ENCODE measurements around the gene PGAP6. TPM values are rescaled to one million over a fixed set of nuclear protein-coding genes. Genes with fewer than 3 reads are reported as not detected.

Gene PGAP6
- polyA plus RNA-seq, 1 of the 3 experiments (the other 2 are of a cell fraction) = 133 TPM

DNA sequence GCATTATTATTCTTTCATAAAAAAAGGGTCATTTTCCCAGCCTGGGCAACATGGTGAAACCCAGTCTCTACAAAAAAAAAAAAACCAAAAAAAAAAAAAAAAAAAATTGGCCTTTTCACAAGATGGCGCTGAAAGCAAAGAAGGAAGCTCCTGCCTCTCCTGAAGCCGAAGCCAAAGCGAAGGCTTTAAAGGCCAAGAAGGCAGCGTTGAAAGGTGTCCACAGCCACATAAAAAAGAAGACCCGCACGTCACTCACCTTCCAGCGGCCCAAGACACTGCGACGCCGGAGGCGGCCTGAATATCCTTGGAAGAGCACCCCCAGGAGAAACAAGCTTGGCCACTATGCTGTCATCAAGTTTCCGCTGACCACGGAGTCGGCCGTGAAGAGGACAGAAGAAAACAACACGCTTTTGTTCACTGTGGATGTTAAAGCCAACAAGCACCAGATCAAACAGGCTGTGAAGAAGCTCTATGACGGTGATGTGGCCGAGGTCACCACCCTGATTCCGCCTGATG, 4.9 kb upstream of the PGAP6 start:
- POLR2A ChIA-PET = no interaction called here

DNA sequence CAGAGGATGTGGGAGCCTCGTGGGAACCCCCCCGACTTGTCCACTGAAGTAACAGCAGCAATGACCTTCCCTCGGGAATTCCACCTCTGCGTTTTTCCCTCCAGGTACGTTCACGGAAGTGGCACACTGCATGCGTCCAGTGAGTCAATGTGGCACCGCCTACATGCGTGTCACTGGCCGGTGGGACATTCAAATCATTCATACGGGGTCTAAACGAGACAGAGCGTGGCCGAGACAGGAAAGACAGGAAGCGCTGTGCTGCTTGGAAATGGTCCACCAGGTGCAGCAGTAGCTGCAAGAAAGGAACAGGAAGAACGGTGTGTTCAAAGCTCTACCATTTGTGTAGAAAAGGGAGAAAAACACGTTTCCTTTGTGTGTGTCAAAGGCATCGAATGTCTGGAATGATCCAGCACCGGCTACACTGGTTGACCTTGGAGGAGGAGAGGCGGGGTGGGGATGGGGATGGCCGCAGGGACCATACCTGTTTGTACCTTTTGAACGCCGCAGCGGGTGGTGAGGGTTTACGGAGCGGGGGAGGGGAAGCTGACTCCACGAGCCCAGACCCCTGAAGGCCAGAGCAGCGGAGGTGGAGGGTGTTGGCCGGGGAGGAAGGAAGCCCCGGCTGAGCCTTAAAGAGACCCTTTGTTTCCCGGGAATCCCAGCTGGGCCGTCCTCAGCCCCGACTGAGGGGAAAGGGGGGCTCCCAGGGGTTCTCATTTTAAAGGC, 1.7 kb upstream of the PGAP6 start:
- Histone ChIP-seq H3K9me2 (no peaks in the 10 kb centered on the region), H3K27me3 (ENCODE audit: insufficient read depth) (no peaks in the 10 kb centered on the region), H3F3A (replicated peaks; ENCODE audit: insufficient read depth) (peaks cover 4% of the 10 kb centered on the region), H3K9me3 (no peaks in the 10 kb centered on the region), H3K4me1 (ENCODE audit: control insufficient read depth in 1 of 2, insufficient read depth in 2 of 2, low read depth in 1 of 2, low read length in 1 of 2) (peaks cover 5 to 22% of the 10 kb centered on the region in 2 experiments; a peak in 2 of 4 replicates), H3K9ac (no peak overlapping the region), H3K36me3 (replicated peaks in 1 of 2; ENCODE audit: control insufficient read depth in 1 of 2, insufficient read depth in 2 of 2, low read length in 1 of 2) (no peaks in the 10 kb centered on the region), H2AFZ (ENCODE audit: low read depth) (no peak overlapping the region), H3K27ac (ENCODE audit: low read depth in 2 of 2, low read length in 1 of 2) (no peak overlapping the region), H3K4me3 (ENCODE audit: low read depth in 2 of 2, low read length in 1 of 2) (no peak overlapping the region), H4K20me1 (ENCODE audit: insufficient read depth) (peaks cover 16% of the 10 kb centered on the region), H3K79me2 (ENCODE audit: insufficient read depth) (peaks cover 28% of the 10 kb centered on the region), H3K4me2 (no peak overlapping the region)
- WGBS (ENCODE audit: low lambda C conversion rate) = 94% methylated on average over 24 of the region's 33 CpGs
- ChIA-PET POLR2A (no interaction called here), CTCF (interaction anchor here (0.8 to 1.2 kb wide), 4 partner anchors 14 to 318 kb away, joined by 3 to 4 read pairs (median 4); partner anchors contain the start of gene DECR2)
- TF ChIP-seq TAF1 (IDR thresholded peaks at IDR 0.05; ENCODE audit: borderline replicate concordance, low read depth, low read length) (no peak), RCOR1 (IDR thresholded peaks at IDR 0.05; ENCODE audit: low read length) (no peak), EP300 (IDR thresholded peaks at IDR 0.05; ENCODE audit: borderline replicate concordance in 1 of 2, low read depth in 1 of 2, low read length in 1 of 2) (no peak)
- TF ChIP-seq, protein P1, sequence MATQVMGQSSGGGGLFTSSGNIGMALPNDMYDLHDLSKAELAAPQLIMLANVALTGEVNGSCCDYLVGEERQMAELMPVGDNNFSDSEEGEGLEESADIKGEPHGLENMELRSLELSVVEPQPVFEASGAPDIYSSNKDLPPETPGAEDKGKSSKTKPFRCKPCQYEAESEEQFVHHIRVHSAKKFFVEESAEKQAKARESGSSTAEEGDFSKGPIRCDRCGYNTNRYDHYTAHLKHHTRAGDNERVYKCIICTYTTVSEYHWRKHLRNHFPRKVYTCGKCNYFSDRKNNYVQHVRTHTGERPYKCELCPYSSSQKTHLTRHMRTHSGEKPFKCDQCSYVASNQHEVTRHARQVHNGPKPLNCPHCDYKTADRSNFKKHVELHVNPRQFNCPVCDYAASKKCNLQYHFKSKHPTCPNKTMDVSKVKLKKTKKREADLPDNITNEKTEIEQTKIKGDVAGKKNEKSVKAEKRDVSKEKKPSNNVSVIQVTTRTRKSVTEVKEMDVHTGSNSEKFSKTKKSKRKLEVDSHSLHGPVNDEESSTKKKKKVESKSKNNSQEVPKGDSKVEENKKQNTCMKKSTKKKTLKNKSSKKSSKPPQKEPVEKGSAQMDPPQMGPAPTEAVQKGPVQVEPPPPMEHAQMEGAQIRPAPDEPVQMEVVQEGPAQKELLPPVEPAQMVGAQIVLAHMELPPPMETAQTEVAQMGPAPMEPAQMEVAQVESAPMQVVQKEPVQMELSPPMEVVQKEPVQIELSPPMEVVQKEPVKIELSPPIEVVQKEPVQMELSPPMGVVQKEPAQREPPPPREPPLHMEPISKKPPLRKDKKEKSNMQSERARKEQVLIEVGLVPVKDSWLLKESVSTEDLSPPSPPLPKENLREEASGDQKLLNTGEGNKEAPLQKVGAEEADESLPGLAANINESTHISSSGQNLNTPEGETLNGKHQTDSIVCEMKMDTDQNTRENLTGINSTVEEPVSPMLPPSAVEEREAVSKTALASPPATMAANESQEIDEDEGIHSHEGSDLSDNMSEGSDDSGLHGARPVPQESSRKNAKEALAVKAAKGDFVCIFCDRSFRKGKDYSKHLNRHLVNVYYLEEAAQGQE (IDR thresholded peaks at IDR 0.05; ENCODE audit: low read depth, low read length) = no peak
- no peak for DNase-seq

More for the DNA sequence above, 4.9 kb upstream of the PGAP6 start:
- Histone ChIP-seq H3K4me2 (no peak overlapping the region), H3K4me1 (ENCODE audit: control insufficient read depth in 1 of 2, insufficient read depth in 2 of 2, low read depth in 1 of 2, low read length in 1 of 2) (peaks cover 0 to 5% of the 10 kb centered on the region in 2 experiments; a peak in 1 of 4 replicates), H3K9ac (no peak overlapping the region), H2AFZ (ENCODE audit: low read depth) (no peak overlapping the region), H3K9me2 (no peaks in the 10 kb centered on the region), H3K27me3 (ENCODE audit: insufficient read depth) (no peaks in the 10 kb centered on the region), H3K9me3 (no peaks in the 10 kb centered on the region), H3K4me3 (ENCODE audit: low read depth in 2 of 2, low read length in 1 of 2) (no peak overlapping the region), H3K79me2 (ENCODE audit: insufficient read depth) (no peaks in the 10 kb centered on the region), H4K20me1 (ENCODE audit: insufficient read depth) (no peaks in the 10 kb centered on the region), H3K27ac (ENCODE audit: low read depth in 2 of 2, low read length in 1 of 2) (no peak overlapping the region), H3F3A (replicated peaks; ENCODE audit: insufficient read depth) (peaks cover 4% of the 10 kb centered on the region), H3K36me3 (replicated peaks in 1 of 2; ENCODE audit: control insufficient read depth in 1 of 2, insufficient read depth in 2 of 2, low read length in 1 of 2) (no peaks in the 10 kb centered on the region)
- TF ChIP-seq FOXM1 (IDR thresholded peaks at IDR 0.05; ENCODE audit: low read depth) (no peak), RAD21 (IDR thresholded peaks at IDR 0.05; ENCODE audit: low read length) (peak; percentile 45)
- TF ChIP-seq, protein P2, sequence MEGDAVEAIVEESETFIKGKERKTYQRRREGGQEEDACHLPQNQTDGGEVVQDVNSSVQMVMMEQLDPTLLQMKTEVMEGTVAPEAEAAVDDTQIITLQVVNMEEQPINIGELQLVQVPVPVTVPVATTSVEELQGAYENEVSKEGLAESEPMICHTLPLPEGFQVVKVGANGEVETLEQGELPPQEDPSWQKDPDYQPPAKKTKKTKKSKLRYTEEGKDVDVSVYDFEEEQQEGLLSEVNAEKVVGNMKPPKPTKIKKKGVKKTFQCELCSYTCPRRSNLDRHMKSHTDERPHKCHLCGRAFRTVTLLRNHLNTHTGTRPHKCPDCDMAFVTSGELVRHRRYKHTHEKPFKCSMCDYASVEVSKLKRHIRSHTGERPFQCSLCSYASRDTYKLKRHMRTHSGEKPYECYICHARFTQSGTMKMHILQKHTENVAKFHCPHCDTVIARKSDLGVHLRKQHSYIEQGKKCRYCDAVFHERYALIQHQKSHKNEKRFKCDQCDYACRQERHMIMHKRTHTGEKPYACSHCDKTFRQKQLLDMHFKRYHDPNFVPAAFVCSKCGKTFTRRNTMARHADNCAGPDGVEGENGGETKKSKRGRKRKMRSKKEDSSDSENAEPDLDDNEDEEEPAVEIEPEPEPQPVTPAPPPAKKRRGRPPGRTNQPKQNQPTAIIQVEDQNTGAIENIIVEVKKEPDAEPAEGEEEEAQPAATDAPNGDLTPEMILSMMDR (IDR thresholded peaks at IDR 0.05) = peak; percentile 35
- no peak for DNase-seq
- CTCF ChIA-PET = interaction anchor here (0.6 to 1.9 kb wide), 6 partner anchors 11 to 269 kb away, joined by 3 to 5 read pairs (median 4); no protein-coding TSS in a partner anchor
- WGBS (ENCODE audit: low lambda C conversion rate) = 94% methylated on average over 19 of the region's 19 CpGs

Measured in SK-N-SH (cell line).